ENCODE data around the gene SLC9A9. TPM values are rescaled to one million over a fixed set of nuclear protein-coding genes. Genes with fewer than 3 reads are reported as not detected.

SLC9A9 gene
- total RNA-seq, 1 donor from 2014 or later, result 11.4 TPM

DNA sequence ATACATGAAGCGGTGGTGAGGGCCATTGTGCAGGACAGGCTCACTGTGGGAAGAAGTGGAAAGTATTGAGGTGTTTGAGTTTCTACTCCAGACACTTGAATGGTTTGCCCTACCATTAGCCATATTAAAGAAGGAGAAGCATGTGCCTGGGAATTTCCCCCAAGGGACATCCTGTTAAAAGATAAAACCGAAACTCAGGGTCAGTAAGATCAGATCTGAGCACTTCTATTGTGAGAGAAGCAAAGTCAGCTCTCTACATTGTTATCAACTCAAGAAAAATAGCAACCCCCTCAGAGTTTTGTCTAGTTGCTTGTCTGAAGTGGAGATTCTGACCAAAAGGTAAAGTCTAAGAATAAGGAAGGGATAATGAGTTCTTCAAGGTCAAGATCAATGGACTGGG is 458.9 kb downstream of the SLC9A9 start:
- H3K4me3 Mint-ChIP-seq (ENCODE audit: unreplicated experiment), result no peak overlapping the region
- H3K36me3 Mint-ChIP-seq (ENCODE audit: unreplicated experiment), result peaks cover 14% of the 10 kb centered on the region
- H3K4me1 Mint-ChIP-seq (ENCODE audit: low read depth, unreplicated experiment), result no peaks in the 10 kb centered on the region
- no peak overlapping the region for H3K27ac Mint-ChIP-seq (ENCODE audit: unreplicated experiment)
- H3K27me3 Mint-ChIP-seq (ENCODE audit: unreplicated experiment), result no peaks in the 10 kb centered on the region
- H3K9me3 Mint-ChIP-seq (ENCODE audit: unreplicated experiment), result peaks cover 6% of the 10 kb centered on the region
- no peak for DNase-seq
- TF ChIP-seq, protein P1, sequence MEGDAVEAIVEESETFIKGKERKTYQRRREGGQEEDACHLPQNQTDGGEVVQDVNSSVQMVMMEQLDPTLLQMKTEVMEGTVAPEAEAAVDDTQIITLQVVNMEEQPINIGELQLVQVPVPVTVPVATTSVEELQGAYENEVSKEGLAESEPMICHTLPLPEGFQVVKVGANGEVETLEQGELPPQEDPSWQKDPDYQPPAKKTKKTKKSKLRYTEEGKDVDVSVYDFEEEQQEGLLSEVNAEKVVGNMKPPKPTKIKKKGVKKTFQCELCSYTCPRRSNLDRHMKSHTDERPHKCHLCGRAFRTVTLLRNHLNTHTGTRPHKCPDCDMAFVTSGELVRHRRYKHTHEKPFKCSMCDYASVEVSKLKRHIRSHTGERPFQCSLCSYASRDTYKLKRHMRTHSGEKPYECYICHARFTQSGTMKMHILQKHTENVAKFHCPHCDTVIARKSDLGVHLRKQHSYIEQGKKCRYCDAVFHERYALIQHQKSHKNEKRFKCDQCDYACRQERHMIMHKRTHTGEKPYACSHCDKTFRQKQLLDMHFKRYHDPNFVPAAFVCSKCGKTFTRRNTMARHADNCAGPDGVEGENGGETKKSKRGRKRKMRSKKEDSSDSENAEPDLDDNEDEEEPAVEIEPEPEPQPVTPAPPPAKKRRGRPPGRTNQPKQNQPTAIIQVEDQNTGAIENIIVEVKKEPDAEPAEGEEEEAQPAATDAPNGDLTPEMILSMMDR (IDR thresholded peaks at IDR 0.05; ENCODE audit: partially characterized antibody, unreplicated experiment), result no peak

- TF ChIP-seq, protein P1 (IDR thresholded peaks at IDR 0.05; ENCODE audit: partially characterized antibody, unreplicated experiment), result no peak
- Mint-ChIP-seq H3K4me3 (ENCODE audit: unreplicated experiment) (no peak overlapping the region), H3K27me3 (ENCODE audit: unreplicated experiment) (peaks cover 2% of the 10 kb centered on the region), H3K36me3 (ENCODE audit: unreplicated experiment) (peaks cover 6% of the 10 kb centered on the region), H3K27ac (ENCODE audit: unreplicated experiment) (no peak overlapping the region), H3K9me3 (ENCODE audit: unreplicated experiment) (peaks cover 4% of the 10 kb centered on the region), H3K4me1 (ENCODE audit: low read depth, unreplicated experiment) (no peaks in the 10 kb centered on the region)
- DNase-seq, result no peak
Observed at GRCh38 chr3:143387425-143387824, 460.8 kb downstream of the SLC9A9 start.

GRCh38 chr3:143384076-143384475 is 464.2 kb downstream of the SLC9A9 start:
- H3K4me3 Mint-ChIP-seq (ENCODE audit: unreplicated experiment), result no peak overlapping the region
- peaks cover 4% of the 10 kb centered on the region for H3K36me3 Mint-ChIP-seq (ENCODE audit: unreplicated experiment)
- no peaks in the 10 kb centered on the region for H3K4me1 Mint-ChIP-seq (ENCODE audit: low read depth, unreplicated experiment)
- H3K27ac Mint-ChIP-seq (ENCODE audit: unreplicated experiment), result no peak overlapping the region
- peaks cover 2% of the 10 kb centered on the region for H3K27me3 Mint-ChIP-seq (ENCODE audit: unreplicated experiment)
- DNase-seq, result no peak
- H3K9me3 Mint-ChIP-seq (ENCODE audit: unreplicated experiment), result no peaks in the 10 kb centered on the region
- TF ChIP-seq, protein P1 (IDR thresholded peaks at IDR 0.05; ENCODE audit: partially characterized antibody, unreplicated experiment), result no peak

DNA sequence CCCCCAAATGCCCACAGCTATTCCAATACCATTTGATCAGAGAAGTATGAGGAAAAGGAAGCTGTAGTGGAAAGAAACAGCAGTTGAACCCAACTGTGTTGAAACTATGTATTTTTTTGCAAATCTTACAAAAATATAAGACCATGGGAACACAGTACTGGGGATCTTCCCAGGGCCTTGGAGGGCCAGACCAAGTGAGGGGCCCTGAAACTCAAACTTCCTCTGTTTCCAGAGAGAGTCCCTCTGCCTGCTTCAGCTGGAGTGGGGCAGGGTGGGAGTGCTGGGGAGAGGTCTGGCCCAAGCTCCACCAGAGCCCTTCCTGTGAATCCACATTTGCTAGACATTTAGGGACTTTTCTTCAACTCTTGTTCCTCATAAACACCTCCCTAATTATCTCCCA is 464.8 kb downstream of the SLC9A9 start:
- no peak overlapping the region for H3K27ac Mint-ChIP-seq (ENCODE audit: unreplicated experiment)
- peaks cover 2% of the 10 kb centered on the region for H3K27me3 Mint-ChIP-seq (ENCODE audit: unreplicated experiment)
- no peak overlapping the region for H3K4me3 Mint-ChIP-seq (ENCODE audit: unreplicated experiment)
- DNase-seq, result no peak
- peaks cover 4% of the 10 kb centered on the region for H3K36me3 Mint-ChIP-seq (ENCODE audit: unreplicated experiment)
- no peaks in the 10 kb centered on the region for H3K4me1 Mint-ChIP-seq (ENCODE audit: low read depth, unreplicated experiment)
- TF ChIP-seq, protein P1 (IDR thresholded peaks at IDR 0.05; ENCODE audit: partially characterized antibody, unreplicated experiment), result no peak
- H3K9me3 Mint-ChIP-seq (ENCODE audit: unreplicated experiment), result no peaks in the 10 kb centered on the region

DNA sequence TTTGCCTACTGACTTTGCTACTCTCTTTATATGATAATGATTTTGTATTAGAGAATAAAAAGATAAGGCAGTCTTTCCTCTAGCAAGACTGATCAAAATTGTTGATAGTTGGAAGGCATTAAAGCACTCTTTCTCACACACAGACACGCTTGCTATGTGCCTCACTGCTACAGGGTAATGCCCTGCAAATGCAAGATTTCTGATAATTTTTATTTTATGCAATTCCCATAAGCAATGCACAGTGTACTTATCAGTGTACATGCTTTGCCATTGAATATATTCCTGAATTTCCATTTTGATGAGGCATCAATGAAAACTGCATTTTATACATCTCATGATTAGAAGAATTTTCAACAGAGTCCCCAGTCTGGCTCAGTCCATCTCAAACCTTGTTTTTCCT is 465.5 kb downstream of the SLC9A9 start:
- Mint-ChIP-seq H3K36me3 (ENCODE audit: unreplicated experiment) (peaks cover 4% of the 10 kb centered on the region), H3K27ac (ENCODE audit: unreplicated experiment) (no peak overlapping the region), H3K4me1 (ENCODE audit: low read depth, unreplicated experiment) (no peaks in the 10 kb centered on the region), H3K4me3 (ENCODE audit: unreplicated experiment) (no peak overlapping the region), H3K9me3 (ENCODE audit: unreplicated experiment) (no peaks in the 10 kb centered on the region), H3K27me3 (ENCODE audit: unreplicated experiment) (peaks cover 2% of the 10 kb centered on the region)
- no peak for DNase-seq
- TF ChIP-seq, protein P1 (IDR thresholded peaks at IDR 0.05; ENCODE audit: partially characterized antibody, unreplicated experiment), result no peak

Measured in glutamatergic neuron (in vitro differentiated cells).